GM21737 (cell line): ENCODE results near the gene SZT2.

Experiments used
- ATAC-seq: cut with Tn5 transposase; IDR thresholded peaks from one replicate; pipeline ENCODE4 v1.9.1; 2021; ENCODE audit warnings: mild to moderate bottlenecking, moderate library complexity; ENCODE audit not compliant: unreplicated experiment

SZT2 gene

DNA sequence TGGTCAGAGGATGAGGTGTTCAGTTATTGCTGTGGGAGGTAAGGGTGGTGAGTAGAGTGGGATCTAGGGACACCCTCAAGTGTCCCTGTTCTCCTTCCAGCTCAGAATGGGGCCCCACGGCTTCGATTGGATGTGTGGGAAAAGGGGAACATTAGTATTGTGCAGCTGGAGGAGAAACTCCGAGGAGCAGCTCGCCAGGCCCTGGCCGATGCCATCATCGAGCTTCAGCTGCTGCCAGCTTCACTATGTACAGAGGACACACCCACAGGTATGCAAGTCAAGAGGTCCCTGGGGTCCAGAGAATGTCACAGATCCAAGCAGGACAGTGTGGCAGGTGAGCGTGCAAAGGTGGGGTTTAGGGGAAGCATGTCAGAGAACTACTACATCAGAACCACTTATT, 50.1 kb downstream of the SZT2 start:
- ATAC-seq = no peak

- ATAC-seq = no peak
These were observed 50.7 kb downstream of the SZT2 start for GRCh38 chr1:43440358-43440757.

DNA sequence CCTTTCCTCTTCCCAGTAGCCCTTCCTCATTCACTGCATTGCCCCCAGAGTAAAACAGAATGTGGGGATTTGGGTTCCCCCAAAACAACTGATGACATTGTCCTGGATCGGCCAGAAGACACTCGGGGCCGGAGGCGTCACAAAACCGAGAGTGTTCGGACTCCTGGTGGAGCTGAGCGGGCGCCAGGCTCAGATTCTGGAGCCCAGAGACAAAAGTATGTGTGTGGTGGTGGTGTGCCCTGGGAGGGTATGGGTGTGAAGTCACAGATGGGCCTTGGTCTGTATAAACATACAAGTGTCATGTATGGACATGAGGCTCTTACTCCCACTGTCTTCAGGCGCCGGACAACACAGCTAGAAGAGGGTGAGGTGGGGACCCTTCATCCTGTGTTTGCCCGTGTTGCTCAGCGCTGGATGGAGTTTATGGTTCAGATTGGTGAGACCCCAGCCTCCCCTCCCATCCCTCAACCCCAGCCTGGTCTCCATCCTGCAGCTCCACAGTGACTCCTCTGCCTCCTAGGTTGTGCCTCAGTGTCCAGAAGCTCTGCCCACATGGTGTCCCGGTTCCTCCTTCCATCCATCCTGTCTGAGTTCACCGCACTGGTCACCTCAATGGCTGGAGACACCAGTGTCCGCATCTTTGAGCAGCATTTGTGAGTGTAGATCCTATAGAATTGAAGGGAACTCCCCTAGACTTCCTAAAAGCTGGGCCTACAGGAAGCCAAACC, 51.6 kb downstream of the SZT2 start:
- no peak for ATAC-seq

- no peak for ATAC-seq
These were observed 52.4 kb downstream of the SZT2 start for GRCh38 chr1:43441894-43442637.

DNA sequence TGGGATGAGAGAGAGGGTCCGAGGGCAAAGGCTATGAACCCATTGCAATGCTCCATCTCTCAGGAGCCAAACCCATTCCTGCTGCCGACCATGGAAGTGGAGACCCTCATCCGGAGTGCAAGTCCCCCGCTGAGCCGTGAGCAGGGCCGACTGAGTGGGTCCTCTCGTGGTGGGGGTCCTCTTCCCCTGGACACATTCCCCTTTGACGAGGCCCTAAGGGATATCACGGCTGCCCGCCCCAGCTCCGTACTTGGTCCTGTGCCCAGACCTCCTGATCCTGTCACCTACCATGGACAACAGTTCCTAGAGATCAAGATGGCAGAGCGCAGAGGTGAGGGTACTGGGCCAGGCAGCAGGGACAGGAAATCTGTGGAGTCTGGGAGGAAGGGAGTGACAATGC, 53.1 kb downstream of the SZT2 start:
- ATAC-seq = no peak

- ATAC-seq = no peak
These were observed 53.7 kb downstream of the SZT2 start for GRCh38 chr1:43443197-43443946.

DNA sequence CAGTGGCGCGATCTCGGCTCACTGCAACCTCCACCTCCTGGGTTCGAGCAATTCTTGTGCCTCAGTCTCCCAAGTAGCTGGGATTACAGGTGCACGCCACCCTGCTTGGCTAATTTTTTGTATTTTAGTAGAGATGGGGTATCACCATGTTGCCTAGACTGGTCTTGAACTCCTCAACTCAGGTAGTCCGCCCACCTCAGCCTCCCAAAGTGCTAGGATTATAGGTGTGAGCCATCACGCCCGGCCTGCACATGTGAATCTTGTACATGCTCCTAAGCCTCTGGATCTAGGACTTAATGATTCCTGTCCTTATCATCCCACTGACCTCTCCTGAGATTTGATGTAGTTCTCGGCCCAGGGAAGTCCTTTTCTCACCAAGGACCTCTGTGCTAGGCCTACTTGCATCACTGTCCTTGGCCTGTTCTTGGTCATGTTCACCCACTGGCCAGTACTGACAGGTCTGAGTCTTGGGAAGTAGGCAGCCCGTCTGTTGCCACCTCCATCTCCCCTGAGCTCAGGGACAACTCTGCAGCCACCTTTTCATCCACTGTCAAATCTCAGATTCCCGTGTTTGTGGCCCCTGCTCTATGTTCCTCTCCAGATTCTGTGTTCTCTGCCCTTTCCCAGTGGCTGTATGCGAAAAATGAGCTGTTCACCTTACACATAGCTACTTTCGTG, 54.6 kb downstream of the SZT2 start:
- ATAC-seq = no peak

DNA sequence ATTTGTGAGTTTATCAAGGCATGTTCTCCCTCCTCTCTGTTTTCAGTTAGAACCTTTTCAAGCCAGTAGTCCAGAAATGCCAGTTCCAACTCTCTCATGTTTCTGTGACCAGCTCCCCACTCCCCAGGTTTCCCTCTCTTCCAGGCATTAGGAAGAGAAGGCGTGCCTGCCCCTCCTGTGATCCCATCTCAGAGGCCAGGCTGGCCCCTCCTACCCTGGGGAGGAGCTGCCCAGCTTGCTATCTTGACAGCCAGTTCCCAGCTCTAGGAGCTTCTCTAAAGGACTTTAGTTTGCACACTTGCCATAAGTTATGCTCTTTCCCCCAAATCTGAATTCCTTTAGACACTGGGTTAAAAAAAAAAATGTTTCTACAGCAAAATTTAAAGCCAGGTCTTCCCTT, 55.1 kb downstream of the SZT2 start:
- no peak for ATAC-seq

- no peak for ATAC-seq
These were observed 56.1 kb downstream of the SZT2 start for GRCh38 chr1:43445606-43446387.

DNA sequence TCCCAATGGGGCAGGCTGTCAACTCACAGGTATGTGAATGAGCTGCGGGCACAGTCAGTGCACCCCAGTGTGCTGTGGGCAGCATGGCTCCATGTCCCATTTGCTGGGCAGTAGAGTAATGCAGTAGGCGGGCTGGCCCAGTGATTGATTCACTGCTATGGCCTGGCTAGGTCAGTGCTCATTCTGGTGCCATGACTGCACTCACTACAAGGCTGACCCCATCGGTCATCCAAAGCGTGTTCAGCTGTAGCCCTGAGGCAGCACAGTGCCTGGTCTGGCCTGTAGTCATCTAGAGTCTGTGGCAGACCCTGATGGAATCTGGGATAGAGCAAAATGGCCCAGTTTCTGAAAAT, 56.7 kb downstream of the SZT2 start:
- no peak for ATAC-seq

- no peak for ATAC-seq
These were observed 57.5 kb downstream of the SZT2 start for GRCh38 chr1:43446881-43447835.

- no peak for ATAC-seq
These were observed 58.4 kb downstream of the SZT2 start for GRCh38 chr1:43447891-43448708.

GRCh38 chr1:43448955-43449707, 59.4 kb downstream of the SZT2 start:
- no peak for ATAC-seq

DNA sequence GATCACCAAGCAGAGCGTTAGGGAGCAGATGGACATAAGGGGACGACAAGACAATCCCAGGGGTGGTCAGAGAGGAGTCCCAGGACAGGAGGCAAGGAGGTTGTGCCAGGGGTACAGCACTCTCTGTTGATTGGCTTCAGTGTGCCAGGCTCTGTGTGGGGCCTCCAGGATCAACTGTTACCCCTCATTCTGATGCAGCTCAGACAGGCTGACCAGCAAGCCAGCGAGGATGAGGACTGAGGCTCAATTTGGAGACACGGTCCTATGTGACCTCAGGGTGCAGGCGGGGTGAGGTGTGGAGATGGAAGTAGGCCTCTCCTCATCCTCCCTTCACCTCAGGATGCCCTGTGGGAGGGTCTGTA, 60.0 kb downstream of the SZT2 start:
- no peak for ATAC-seq

DNA sequence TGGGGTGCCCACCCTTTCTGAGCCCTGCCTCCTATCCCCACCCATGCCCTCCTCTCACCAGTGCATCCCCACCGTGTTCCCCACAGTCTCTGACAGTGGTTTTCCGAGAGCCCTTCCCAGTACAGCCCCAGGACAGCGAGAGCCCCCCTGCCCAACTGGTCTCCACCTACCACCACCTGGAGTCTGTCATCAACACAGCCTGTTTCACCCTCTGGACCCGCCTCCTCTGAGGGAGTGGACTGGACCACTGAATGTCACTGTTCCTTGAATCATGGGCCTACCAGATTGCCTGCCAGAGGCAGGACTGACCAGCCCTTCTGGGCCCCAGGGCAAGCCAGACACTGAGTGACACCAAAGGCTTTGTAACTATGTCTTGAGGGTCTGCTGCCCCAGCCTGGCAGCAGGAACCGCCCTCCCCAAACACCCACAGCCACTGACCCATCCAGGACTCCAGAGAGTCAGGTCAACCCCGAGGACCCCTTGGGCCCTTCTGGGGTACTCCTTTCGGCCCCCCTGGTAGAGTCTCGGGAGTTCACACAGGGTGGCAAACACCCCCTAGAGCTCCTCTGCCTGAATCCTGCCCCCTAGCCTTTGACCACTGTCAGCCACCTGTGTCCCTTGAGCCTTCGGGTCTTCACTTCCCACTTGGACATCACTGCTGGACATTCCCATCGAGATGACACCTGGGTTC, 60.7 kb downstream of the SZT2 start:
- ATAC-seq = no peak

GRCh38 chr1:43451157-43451591, 61.5 kb downstream of the SZT2 start:
- ATAC-seq = no peak
